HT1080 (cell line): ENCODE measurements around the gene KRT8. TPM values are rescaled to one million over a fixed set of nuclear protein-coding genes. Genes with fewer than 3 reads are reported as not detected.

Experiments
- DNase-seq: peaks from one replicate; pipeline ENCODE4 v3.0.0-alpha.2; 2015; ENCODE audit warnings: low read depth
- polyA plus RNA-seq, 2 experiments: library from polyadenylated mRNA; depleted of rRNA; stranded (reverse); fragments of >200 nt; gene quantifications; 2 replicates each; pipeline ENCODE4 v1.2.3, GENCODE V29; 2015
- total RNA-seq: library from RNA; depleted of rRNA; stranded (reverse); fragments of >200 nt; shearing (Covaris generic); gene quantifications from 2 replicates; pipeline ENCODE4 v1.2.3, GENCODE V29; 2014; rRNA removed

KRT8 gene
- total RNA-seq, result 199 and 204 TPM in 2 replicates
- polyA plus RNA-seq (2015; cell fraction: cytosol; rRNA removed), result 437 and 465 TPM in 2 replicates
- polyA plus RNA-seq (2015; cell fraction: nucleus; rRNA removed), result 593 and 647 TPM in 2 replicates

GRCh38 chr12:52904509-52905300 is at the start of gene KRT8:
KRT8 (minus strand) TSS chr12:52905076; CDS start chr12:52904981, 95 bp downstream.
- DNase-seq, result peak; percentile 91

DNA sequence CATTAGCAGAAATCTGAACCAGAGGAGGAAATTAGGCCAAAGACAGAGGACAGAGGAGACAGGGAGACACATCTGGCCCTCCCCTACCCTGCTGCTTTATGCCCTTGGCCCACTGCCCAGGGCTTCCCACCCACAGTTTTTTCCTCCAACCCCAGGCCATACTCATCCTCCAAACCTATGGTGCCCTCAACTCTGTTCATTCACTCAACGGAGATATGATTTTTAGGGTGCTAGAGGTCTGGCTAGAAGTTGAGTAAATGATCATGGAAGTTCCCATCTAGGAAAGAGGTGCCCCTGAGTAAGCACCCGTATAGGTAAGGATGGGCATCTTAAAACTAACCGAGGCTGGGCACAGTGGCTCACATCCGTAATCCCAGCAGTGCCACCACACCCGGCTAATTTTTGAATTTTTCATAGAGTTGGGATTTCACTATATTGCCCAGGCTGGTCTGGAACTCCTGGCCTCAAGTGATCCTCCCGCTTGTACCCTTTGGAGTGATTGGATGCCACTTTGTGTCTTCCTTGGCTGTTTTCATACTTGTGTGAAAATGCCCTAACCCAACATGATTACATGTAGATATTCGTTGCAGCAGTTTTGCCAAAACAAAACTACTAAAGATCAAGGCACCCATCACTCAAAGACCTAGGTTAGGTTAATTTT is 48.4 kb upstream of the KRT8 start:
- no peak for DNase-seq

- no peak for DNase-seq
These were observed 47.4 kb upstream of the KRT8 start for GRCh38 chr12:52952076-52952801.

DNA sequence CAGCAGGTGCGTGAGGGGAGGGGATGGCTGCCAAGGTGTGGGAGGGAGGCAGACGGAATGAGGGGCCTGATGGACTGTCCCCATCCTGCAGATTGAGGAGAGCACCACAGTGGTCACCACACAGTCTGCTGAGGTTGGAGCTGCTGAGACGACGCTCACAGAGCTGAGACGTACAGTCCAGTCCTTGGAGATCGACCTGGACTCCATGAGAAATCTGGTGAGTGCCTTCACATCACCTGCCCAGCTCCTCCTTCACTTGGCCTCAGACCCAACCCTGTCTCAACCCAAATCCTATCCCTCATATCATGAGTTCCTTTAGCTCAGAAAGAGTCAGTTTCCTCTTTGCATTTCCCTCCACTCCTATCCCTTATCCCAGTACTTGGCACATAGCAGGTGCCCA is 46.8 kb upstream of the KRT8 start:
- no peak for DNase-seq

DNA sequence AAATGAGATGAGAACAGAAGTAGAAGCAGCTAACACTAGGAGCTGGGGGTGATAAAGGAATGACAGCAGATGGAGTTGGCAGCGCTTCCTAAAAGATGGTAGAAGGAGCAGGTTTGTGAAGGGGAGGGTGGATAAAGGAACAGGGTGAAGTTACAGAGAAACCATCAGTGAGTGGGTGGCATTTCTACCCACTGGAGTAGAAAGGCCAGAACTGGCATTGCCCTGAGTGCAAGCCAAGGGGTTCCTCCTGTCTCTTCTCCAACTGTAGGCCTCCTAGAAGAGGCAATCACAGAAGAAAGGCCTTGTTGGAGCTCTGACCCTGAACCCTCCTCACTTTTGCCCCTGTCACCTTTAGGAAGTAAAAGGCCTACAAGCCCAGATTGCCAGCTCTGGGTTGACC is 46.2 kb upstream of the KRT8 start:
- no peak for DNase-seq

GRCh38 chr12:52950553-52950952 is 45.7 kb upstream of the KRT8 start:
- no peak for DNase-seq

DNA sequence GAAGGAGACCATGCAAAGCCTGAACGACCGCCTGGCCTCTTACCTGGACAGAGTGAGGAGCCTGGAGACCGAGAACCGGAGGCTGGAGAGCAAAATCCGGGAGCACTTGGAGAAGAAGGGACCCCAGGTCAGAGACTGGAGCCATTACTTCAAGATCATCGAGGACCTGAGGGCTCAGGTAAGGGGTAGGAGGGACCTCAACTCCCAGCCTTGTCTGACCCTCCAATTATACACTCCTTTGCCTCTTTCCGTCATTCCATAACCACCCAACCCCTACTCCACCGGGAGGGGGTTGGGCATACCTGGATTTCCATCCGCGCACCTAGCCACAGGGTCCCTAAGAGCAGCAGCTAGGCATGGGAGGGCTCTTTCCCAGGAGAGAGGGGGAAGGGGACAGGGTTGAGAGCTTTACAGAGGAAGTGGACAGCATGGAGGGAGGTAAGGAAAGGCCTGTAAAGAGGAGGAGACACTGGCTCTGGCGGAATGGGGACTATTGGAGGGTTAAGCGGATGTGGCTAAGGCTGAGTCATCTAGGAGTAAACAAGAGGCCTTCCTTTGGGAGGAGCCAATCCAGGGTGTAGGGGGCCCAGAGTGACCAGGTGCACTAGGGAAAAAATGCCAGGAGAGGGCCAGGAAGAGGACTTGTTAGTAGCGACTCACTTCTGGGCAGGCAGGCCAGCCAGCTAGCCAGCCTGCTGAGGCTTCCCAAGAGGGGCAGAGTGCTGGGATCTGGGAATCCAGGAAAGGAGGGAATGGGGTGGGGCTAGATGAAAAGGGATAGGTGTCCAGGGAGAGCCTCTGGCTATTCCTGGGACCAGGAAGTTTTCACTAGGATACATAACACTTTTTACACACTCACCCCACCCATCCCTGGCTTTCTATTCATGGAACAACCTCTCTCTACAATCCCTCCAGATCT is 44.8 kb upstream of the KRT8 start:
- DNase-seq, result peak; percentile 99

DNA sequence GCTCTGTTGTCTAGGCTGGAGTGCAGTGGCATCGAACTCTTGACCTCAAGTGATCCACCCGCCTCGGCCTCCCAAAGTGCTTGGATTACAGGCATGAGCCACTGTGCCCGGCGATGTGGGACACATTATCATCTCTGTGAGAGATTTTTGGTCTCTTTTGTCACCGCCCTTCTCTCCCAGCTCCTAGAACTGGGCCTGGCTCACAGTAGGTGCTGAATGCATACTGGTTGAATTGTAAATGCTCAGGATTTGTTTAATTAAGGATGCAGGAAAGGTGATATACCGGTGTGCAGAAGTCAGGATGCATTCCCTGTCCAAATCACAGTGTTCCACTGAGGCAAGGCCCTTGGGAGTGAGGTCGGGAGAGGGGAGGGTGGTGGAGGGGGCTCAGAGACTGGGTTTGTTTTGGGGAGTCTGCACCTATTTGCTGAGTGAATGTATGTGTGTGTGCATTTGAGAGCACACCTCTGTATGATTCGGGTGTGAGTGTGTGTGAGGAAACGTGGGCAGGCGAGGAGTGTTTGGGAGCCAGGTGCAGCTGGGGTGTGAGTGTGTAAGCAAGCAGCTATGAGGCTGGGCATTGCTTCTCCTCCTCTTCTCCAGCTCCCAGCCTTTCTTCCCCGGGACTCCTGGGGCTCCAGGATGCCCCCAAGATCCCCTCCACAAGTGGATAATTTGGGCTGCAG is 43.0 kb upstream of the KRT8 start:
- DNase-seq, result no peak

GRCh38 chr12:52946797-52947547 is 42.1 kb upstream of the KRT8 start:
- no peak for DNase-seq

- no peak for DNase-seq
These were observed 41.5 kb upstream of the KRT8 start for GRCh38 chr12:52946334-52946733.

DNA sequence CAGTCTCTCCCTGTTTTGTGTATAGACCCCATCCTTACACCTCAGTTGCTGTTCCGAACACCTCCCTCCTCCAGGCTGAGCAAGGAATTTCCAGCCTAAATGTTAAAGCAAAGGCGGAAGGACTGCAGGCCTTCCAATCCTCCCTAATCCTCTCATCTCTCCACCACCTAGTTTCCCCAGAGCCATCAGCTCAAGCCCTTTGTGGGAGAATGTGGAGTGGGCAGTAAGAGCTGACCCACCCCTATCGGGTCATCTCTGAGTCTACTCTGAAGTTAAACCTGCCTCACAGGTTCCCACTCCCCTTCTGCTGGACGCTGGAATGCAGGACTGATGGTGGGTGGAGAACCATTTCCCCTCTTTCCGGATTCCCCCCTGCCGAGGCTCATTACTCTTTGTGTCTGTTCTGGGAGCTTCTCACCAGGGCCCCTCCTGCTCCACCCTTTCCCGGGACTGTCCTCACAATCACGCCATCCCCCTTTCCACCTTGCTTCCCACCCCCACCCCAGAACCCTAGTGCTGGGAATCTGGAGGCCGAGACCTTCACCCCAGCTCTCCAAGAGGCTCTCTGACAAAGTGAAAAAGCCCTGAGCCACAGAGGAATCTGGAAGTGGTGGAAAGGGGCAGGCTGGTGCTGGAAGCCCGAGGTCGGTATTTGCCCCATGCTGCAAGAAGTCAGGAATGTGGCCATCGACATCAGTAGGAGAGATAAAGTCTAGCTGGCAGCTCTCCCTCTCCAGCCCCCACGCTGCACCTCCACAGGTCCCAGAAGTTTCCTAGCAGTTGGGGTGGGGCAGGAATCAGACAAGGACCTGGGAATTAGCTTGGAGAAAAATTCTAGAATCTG is 40.7 kb upstream of the KRT8 start:
- DNase-seq, result no peak

GRCh38 chr12:52944683-52945388 is 40.0 kb upstream of the KRT8 start:
- DNase-seq, result no peak

GRCh38 chr12:52942901-52943181 is 38.0 kb upstream of the KRT8 start:
- DNase-seq, result no peak

GRCh38 chr12:52942066-52942900 is 37.4 kb upstream of the KRT8 start:
- no peak for DNase-seq

GRCh38 chr12:52929538-52929937 is 24.7 kb upstream of the KRT8 start:
- DNase-seq, result no peak

- no peak for DNase-seq
These were observed 23.1 kb upstream of the KRT8 start for GRCh38 chr12:52927964-52928363.

- DNase-seq, result no peak
These were observed 21.8 kb upstream of the KRT8 start for GRCh38 chr12:52926596-52927234.
